Right atrium auricular region (tissue), 2 donors: ENCODE measurements around the gene GRAMD2A. TPM values are rescaled to one million over a fixed set of nuclear protein-coding genes. Genes with fewer than 3 reads are reported as not detected.

Experiments used
- DNase-seq: peaks from one replicate; pipeline ENCODE4 v3.0.0-alpha.2; 2019; ENCODE audit warnings: low spot score
- H3K27ac ChIP-seq, 2 donors: fragments of 200-600 bp; sonication (generic); 1 replicate in 1 of 2; 2 replicates in 1 of 2; pipeline ENCODE4 v1.5.1; 2016 to 2019
- H3K27me3 ChIP-seq, 2 donors: fragments of 200-600 bp; sonication (generic); one replicate each; pipeline versions ENCODE4 v1.5.1 to v1.6.0; 2017 to 2019
- H3K36me3 ChIP-seq: fragments of 200-600 bp; sonication (generic); one replicate; pipeline ENCODE4 v1.5.1; 2016
- H3K4me1 ChIP-seq, 2 donors: fragments of 200-600 bp; sonication (generic); one replicate each; pipeline versions ENCODE4 v1.5.1 to v1.6.0; 2017 to 2019
- H3K4me3 ChIP-seq, 2 donors: fragments of 200-600 bp; sonication (generic); 1 replicate in 1 of 2; 2 replicates in 1 of 2; pipeline ENCODE4 v1.5.1; 2017 to 2019; ENCODE audit warnings: mild to moderate bottlenecking in 1 of 2, moderate library complexity in 1 of 2
- H3K9me3 ChIP-seq, 2 donors: fragments of 200-600 bp; sonication (generic); one replicate each; pipeline ENCODE4 v1.5.1; 2019
- CTCF ChIP-seq, 2 donors: fragments of 200-600 bp; sonication (generic); IDR thresholded peaks; one replicate each; pipeline ENCODE4 v1.5.1; 2019; ENCODE audit warnings: antibody characterized with exemption in 2 of 2
- total RNA-seq, 2 donors: library from RNA; depleted of rRNA; stranded (reverse); fragments of >200 nt; gene quantifications; one replicate each; pipeline ENCODE4 v1.1.0, GENCODE V29; 2016

Gene GRAMD2A
- total RNA-seq, 2 donors from 2014 or later: 0.83 TPM; not detected in 1

DNA sequence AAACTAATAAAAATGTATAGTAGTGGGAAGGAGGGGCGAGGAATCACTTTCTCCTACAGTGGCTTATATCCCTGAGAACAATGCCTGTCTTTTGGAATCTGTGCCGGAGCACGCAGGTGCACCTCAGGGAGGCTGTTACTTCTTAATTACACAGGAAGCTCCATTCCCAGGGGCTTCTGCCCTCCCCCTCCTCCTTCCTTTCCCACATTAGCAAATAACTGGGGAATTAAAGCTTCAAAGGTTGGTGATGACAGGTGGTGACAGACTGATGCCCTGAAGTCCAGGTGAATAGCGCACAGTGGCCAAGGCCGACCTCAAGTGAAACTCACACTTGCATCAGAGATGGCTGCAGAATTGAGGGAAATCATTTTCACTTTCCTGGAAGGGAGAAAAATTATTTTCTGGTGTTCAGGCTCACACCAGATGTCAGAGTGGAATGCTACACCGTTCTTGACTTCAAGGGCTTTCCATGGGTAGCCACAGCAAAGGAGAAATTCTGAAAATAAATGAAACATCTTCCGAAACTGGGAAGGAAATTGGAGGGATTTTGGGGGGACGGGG is 3.7 kb downstream of the GRAMD2A start:
- Histone ChIP-seq H3K9me3 (no peaks in the 10 kb centered on the region), H3K36me3 (peaks cover 7% of the 10 kb centered on the region), H3K4me1 (peaks cover 0 to 7% of the 10 kb centered on the region in 2 donors), H3K27ac (no peak overlapping the region), H3K4me3 (no peak overlapping the region), H3K27me3 (no peaks in the 10 kb centered on the region)
- no peak for DNase-seq
- TF ChIP-seq CTCF (IDR thresholded peaks at IDR 0.05): no peak

DNA sequence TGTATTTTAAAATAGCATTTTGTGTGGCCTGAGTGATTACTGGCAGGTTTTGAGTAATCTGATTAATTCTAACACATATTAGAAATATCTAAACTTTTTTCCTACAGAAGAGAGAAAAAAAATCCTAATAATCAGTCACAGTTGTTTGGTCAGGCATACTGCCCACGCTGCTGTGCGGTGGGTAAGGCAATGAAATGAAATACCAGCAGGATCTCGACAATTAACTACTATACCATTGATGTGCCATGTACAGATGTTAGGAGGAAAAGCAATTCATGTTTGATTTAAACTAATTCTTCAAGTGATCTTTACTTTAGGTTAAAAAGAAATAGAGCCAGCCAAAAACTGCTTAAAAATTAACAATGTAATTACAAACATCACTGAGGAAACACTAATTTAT is 5.2 kb downstream of the GRAMD2A start:
- Histone ChIP-seq H3K36me3 (no peaks in the 10 kb centered on the region), H3K27ac (no peak overlapping the region)

GRCh38 chr15:72189250-72189902 is 8.2 kb downstream of the GRAMD2A start:
- H3K27me3 ChIP-seq: no peaks in the 10 kb centered on the region
- H3K36me3 ChIP-seq: no peaks in the 10 kb centered on the region
- no peaks in the 10 kb centered on the region for H3K9me3 ChIP-seq
- H3K27ac ChIP-seq: no peak overlapping the region
- TF ChIP-seq CTCF (IDR thresholded peaks at IDR 0.05): no peak
- DNase-seq: no peak
- H3K4me3 ChIP-seq: no peak overlapping the region
- peaks cover 0 to 2% of the 10 kb centered on the region in 2 donors for H3K4me1 ChIP-seq

More for the DNA sequence above, 5.2 kb downstream of the GRAMD2A start:
- no peak for TF ChIP-seq CTCF (IDR thresholded peaks at IDR 0.05)
- no peak for DNase-seq
- Histone ChIP-seq H3K4me3 (no peak overlapping the region), H3K27me3 (no peaks in the 10 kb centered on the region), H3K9me3 (no peaks in the 10 kb centered on the region), H3K4me1 (peaks cover 0 to 6% of the 10 kb centered on the region in 2 donors)

- Histone ChIP-seq H3K27me3 (no peaks in the 10 kb centered on the region), H3K36me3 (no peaks in the 10 kb centered on the region), H3K4me1 (peaks cover 0 to 25% of the 10 kb centered on the region in 2 donors), H3K4me3 (peak overlapping the region in 1 of 2 donors; percentile 45), H3K9me3 (no peaks in the 10 kb centered on the region), H3K27ac (no peak overlapping the region)
- TF ChIP-seq CTCF (IDR thresholded peaks at IDR 0.05): no peak
- DNase-seq: no peak
These were observed 13.3 kb downstream of the GRAMD2A start for GRCh38 chr15:72184165-72184811.

DNA sequence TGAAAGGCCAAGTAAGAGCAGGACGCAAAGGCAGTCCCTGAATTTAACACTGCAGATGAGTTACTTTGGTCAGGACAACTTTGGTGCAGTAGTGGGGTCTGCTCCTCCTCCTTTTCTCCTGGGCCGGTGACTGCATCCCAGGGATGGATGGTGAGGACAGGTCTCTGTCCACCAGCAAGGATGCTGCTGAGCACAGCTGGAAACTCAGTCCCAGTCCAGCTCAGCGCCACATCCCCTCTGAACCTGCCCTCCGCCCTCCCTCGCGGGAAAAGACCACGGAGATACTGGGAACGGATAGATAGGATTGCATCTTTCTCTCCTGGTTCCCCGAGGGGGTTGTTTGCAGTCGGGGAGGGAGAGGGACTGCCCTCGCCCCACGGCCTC is 13.8 kb downstream of the GRAMD2A start:
- TF ChIP-seq CTCF (IDR thresholded peaks at IDR 0.05): no peak
- Histone ChIP-seq H3K9me3 (no peaks in the 10 kb centered on the region), H3K27ac (no peak overlapping the region), H3K4me1 (peaks cover 0 to 25% of the 10 kb centered on the region in 2 donors), H3K36me3 (no peaks in the 10 kb centered on the region), H3K27me3 (no peaks in the 10 kb centered on the region), H3K4me3 (peak overlapping the region in 1 of 2 donors; percentile 45)
- no peak for DNase-seq
